HCT116 (cell line): ENCODE data around the gene SLC2A5. TPM values are rescaled to one million over a fixed set of nuclear protein-coding genes. Genes with fewer than 3 reads are reported as not detected.

ENCODE experiments used
- ATAC-seq: fragments of 200-7000 bp; cut with Tn5 transposase; 2 replicates; pipeline ENCODE4 v1.9.1; 2020; ENCODE audit warnings: mild to moderate bottlenecking, moderate library complexity
- BruUV-seq: library from RNA; stranded (reverse); fragments of 400-500 nt; replicated peaks from 2 replicates; lab custom pipeline; 2021; lab: Mats Ljungman, UMichigan
- CTCF ChIA-PET: fragments of 300-600 bp; sonication (Branson Sonifier 250); formaldehyde crosslinking; loops from one replicate; lab custom pipeline; 2021; ENCODE audit warnings: antibody characterized with exemption; lab: Charles Lee
- POLR2A ChIA-PET: fragments of 300-600, 350-600 bp; sonication (Branson Sonifier 250); formaldehyde crosslinking; loops from one replicate; lab custom pipeline; 2021; ENCODE audit warnings: antibody characterized with exemption; lab: Charles Lee
- RAD21 ChIA-PET, 2 experiments: fragments of 300-600 bp; sonication (Branson Sonifier 250); formaldehyde crosslinking; loops; one replicate each; lab custom pipeline; 2023; ENCODE audit warnings: low total read pairs in 2 of 2; ENCODE audit not compliant: uncharacterized antibody in 2 of 2, unreplicated experiment in 2 of 2, low non-redundant PET in 1 of 2; lab: Charles Lee
- DNase-seq: peaks from one replicate; pipeline ENCODE4 v3.0.0-alpha.2; 2010; ENCODE audit warnings: low read depth, low spot score
- H2AFZ ChIP-seq: fragments of 200-600 bp; shearing (Covaris generic), sonication (generic); 2 replicates; pipeline ENCODE4 v1.6.1; 2017; ENCODE audit warnings: low read depth, mixed run types, mixed read lengths, antibody characterized with exemption, low read length; ENCODE audit not compliant: poor library complexity, severe bottlenecking
- H3K27ac ChIP-seq: 2 replicates; pipeline ENCODE4 v1.5.1; 2012; ENCODE audit warnings: low read depth, low read length
- H3K27me3 ChIP-seq: fragments of 200-600 bp; sonication (generic); 2 replicates; pipeline ENCODE4 v1.6.1; 2016; ENCODE audit warnings: mixed run types, low read length, mixed read lengths; ENCODE audit not compliant: insufficient read depth
- H3K36me3 ChIP-seq, 2 experiments: fragments of 200-500 bp in 1 of 2; fragments of 200-600 bp in 1 of 2; sonication (Bioruptor generic) in 1 of 2; sonication (generic) in 1 of 2; 2 replicates each; pipeline versions ENCODE4 v1.5.1 to v1.6.1; 2014 to 2016; ENCODE audit warnings: low read length in 2 of 2, inconsistent platforms in 1 of 2, mixed read lengths in 1 of 2, mixed run types in 1 of 2; ENCODE audit not compliant: insufficient read depth in 2 of 2, control insufficient read depth in 1 of 2
- H3K4me1 ChIP-seq, 2 experiments: fragments of 200-600 bp in 1 of 2; sonication (generic) in 1 of 2; 2 replicates each; pipeline versions ENCODE4 v1.5.1 to v1.6.1; 2012 to 2017; ENCODE audit warnings: low read length in 2 of 2, inconsistent platforms in 1 of 2, mild to moderate bottlenecking in 1 of 2, mixed read lengths in 1 of 2, mixed run types in 1 of 2, moderate library complexity in 1 of 2; ENCODE audit not compliant: insufficient read depth in 2 of 2, control insufficient read depth in 1 of 2
- H3K4me2 ChIP-seq: fragments of 200-600 bp; sonication (generic); 2 replicates; pipeline ENCODE4 v1.6.1; 2017; ENCODE audit warnings: mixed run types, low read length, mixed read lengths
- H3K4me3 ChIP-seq, 2 experiments: fragments of 200-600 bp in 1 of 2; sonication (generic) in 1 of 2; replicated peaks in 1 of 2; 2 replicates each; pipeline ENCODE4 v1.5.1; 2011 to 2016; ENCODE audit warnings: low read length in 2 of 2, control low read depth in 1 of 2, low read depth in 1 of 2, mild to moderate bottlenecking in 1 of 2, mixed read lengths in 1 of 2, mixed run types in 1 of 2
- H3K79me2 ChIP-seq: fragments of 200-600 bp; sonication (generic); 2 replicates; pipeline ENCODE4 v1.6.1; 2017; ENCODE audit warnings: mild to moderate bottlenecking, mixed run types, low read length, moderate library complexity, mixed read lengths; ENCODE audit not compliant: insufficient read depth
- H3K9ac ChIP-seq: fragments of 200-600 bp; sonication (generic); 2 replicates; pipeline ENCODE4 v1.6.1; 2016; ENCODE audit warnings: low read length, mixed read lengths
- H3K9me2 ChIP-seq: fragments of 200-600 bp; sonication (generic), shearing (Covaris generic); 2 replicates; pipeline ENCODE4 v1.6.1; 2017; ENCODE audit warnings: mixed run types, mild to moderate bottlenecking, moderate library complexity; ENCODE audit not compliant: insufficient read depth
- H3K9me3 ChIP-seq, 2 experiments: fragments of 200-500 bp in 1 of 2; fragments of 200-600 bp in 1 of 2; sonication (Bioruptor generic) in 1 of 2; sonication (generic) in 1 of 2; 2 replicates each; pipeline ENCODE4 v1.6.1; 2014 to 2017; ENCODE audit warnings: low read length in 2 of 2, mixed read lengths in 2 of 2, inconsistent platforms in 1 of 2, low read depth in 1 of 2, mild to moderate bottlenecking in 1 of 2, mixed run types in 1 of 2, moderate library complexity in 1 of 2; ENCODE audit not compliant: control insufficient read depth in 1 of 2, insufficient read depth in 1 of 2
- H4K20me1 ChIP-seq: fragments of 200-600 bp; sonication (generic), shearing (Covaris generic); 2 replicates; pipeline ENCODE4 v1.6.1; 2017; ENCODE audit warnings: mixed run types, mild to moderate bottlenecking, moderate library complexity; ENCODE audit not compliant: insufficient read depth
- CEBPB ChIP-seq: IDR thresholded peaks from 2 replicates; pipeline ENCODE4 v1.6.1; 2012; ENCODE audit warnings: low read depth
- EGR1 ChIP-seq: IDR thresholded peaks from 2 replicates; pipeline ENCODE4 v1.6.1; 2012; ENCODE audit warnings: low read depth
- ELF1 ChIP-seq: IDR thresholded peaks from 2 replicates; pipeline ENCODE4 v1.6.1; 2012; ENCODE audit warnings: low read depth, borderline replicate concordance
- EZH2phosphoT487 ChIP-seq: fragments of 200-600 bp; IDR thresholded peaks from 2 replicates; pipeline ENCODE4 v1.6.1; 2018; ENCODE audit warnings: antibody characterized with exemption, borderline replicate concordance
- FOSL1 ChIP-seq: IDR thresholded peaks from 2 replicates; pipeline ENCODE4 v1.6.1; 2012; ENCODE audit warnings: low read depth
- JUND ChIP-seq: IDR thresholded peaks from 2 replicates; pipeline ENCODE4 v1.6.1; 2012
- MAX ChIP-seq: IDR thresholded peaks from 2 replicates; pipeline ENCODE4 v1.6.1; 2012
- POLR2A ChIP-seq: IDR thresholded peaks from 2 replicates; pipeline ENCODE4 v1.7.0; 2011; ENCODE audit warnings: borderline replicate concordance; ENCODE audit not compliant: insufficient read depth, insufficient read length; ENCODE audit errors: extremely low read depth
- POLR2AphosphoS5 ChIP-seq: IDR thresholded peaks from 2 replicates; pipeline ENCODE4 v1.6.1; 2011; ENCODE audit warnings: mild to moderate bottlenecking, low read depth, low read length, moderate library complexity
- RAD21 ChIP-seq: IDR thresholded peaks from 2 replicates; pipeline ENCODE4 v1.6.1; 2012; ENCODE audit warnings: low read depth, mild to moderate bottlenecking
- REST ChIP-seq: IDR thresholded peaks from 2 replicates; pipeline ENCODE4 v1.6.1; 2012; ENCODE audit warnings: low read depth
- SIN3A ChIP-seq: IDR thresholded peaks from 2 replicates; pipeline ENCODE4 v1.6.1; 2012; ENCODE audit warnings: low read depth
- ZBTB33 ChIP-seq: IDR thresholded peaks from 2 replicates; pipeline ENCODE4 v1.6.1; 2011; ENCODE audit warnings: mild to moderate bottlenecking, low read length, moderate library complexity; ENCODE audit not compliant: insufficient replicate concordance; ENCODE audit errors: extremely low read depth
- ZFX ChIP-seq: fragments of 450-650 bp; IDR thresholded peaks from 2 replicates; pipeline ENCODE4 v1.6.1; 2017
- ZNF274 ChIP-seq: fragments of 200-500 bp; sonication (Bioruptor generic); IDR thresholded peaks from 2 replicates; pipeline ENCODE4 v1.6.1; 2014; ENCODE audit warnings: mild to moderate bottlenecking, low read depth, low read length, inconsistent platforms
- intact Hi-C: fragments of 100-400 bp; cut with micrococcal nuclease; formaldehyde crosslinking; loops from 2 replicates; pipeline ENCODE4 v1.10.0; 2022
- total RNA-seq: library from RNA; stranded (reverse); gene quantifications from one replicate; pipeline ENCODE4 v1.2.1, GENCODE V29; 2021; ENCODE audit not compliant: unreplicated experiment

Gene SLC2A5
- total RNA-seq, 1 experiment from 2014 or later = not detected

GRCh38 chr1:9048551-9048950, 20.9 kb downstream of the SLC2A5 start:
- Histone ChIP-seq H3K4me1 (no peaks in the 10 kb centered on the region; a peak in 1 of 4 replicates), H3K27ac (no peak overlapping the region), H3K79me2 (no peaks in the 10 kb centered on the region), H3K36me3 (no peaks in the 10 kb centered on the region), H3K9ac (no peak overlapping the region), H3K4me3 (no peak overlapping the region), H3K9me3 (no peaks in the 10 kb centered on the region), H4K20me1 (no peaks in the 10 kb centered on the region), H3K27me3 (no peaks in the 10 kb centered on the region), H3K4me2 (no peak overlapping the region), H3K9me2 (no peaks in the 10 kb centered on the region), H2AFZ (no peak overlapping the region)
- BruUV-seq = no TSS peak
- intact Hi-C loops = no loop called here
- ChIA-PET CTCF (interaction anchor here (1.3 kb wide), 1 partner anchor 44 kb away, joined by 3 read pairs; no protein-coding TSS in a partner anchor), RAD21 (no interaction called here), POLR2A (interaction anchor here (0.6 kb wide), 1 partner anchor 44 kb away, joined by 3 read pairs; no protein-coding TSS in a partner anchor)
- TF ChIP-seq EZH2phosphoT487 (no peak), CEBPB (no peak), EGR1 (no peak), MAX (no peak), POLR2A (no peak), JUND (no peak), ZFX (no peak)
- DNase-seq = no peak
- ATAC-seq = no peak

GRCh38 chr1:9047019-9047418, 22.4 kb downstream of the SLC2A5 start:
- H2AFZ ChIP-seq = no peak overlapping the region
- no peaks in the 10 kb centered on the region for H3K9me2 ChIP-seq
- no peak overlapping the region for H3K27ac ChIP-seq
- no TSS peak for BruUV-seq
- intact Hi-C loops = no loop called here
- no peaks in the 10 kb centered on the region for H3K27me3 ChIP-seq
- no peaks in the 10 kb centered on the region for H4K20me1 ChIP-seq
- no peaks in the 10 kb centered on the region for H3K36me3 ChIP-seq
- ChIA-PET POLR2A (no interaction called here), CTCF (no interaction called here), RAD21 (no interaction called here)
- no peaks in the 10 kb centered on the region; a peak in 1 of 4 replicates for H3K4me1 ChIP-seq
- no peaks in the 10 kb centered on the region for H3K79me2 ChIP-seq
- H3K9me3 ChIP-seq = no peaks in the 10 kb centered on the region
- DNase-seq (no peak), ATAC-seq (no peak)
- H3K4me3 ChIP-seq = no peak overlapping the region
- H3K4me2 ChIP-seq = no peak overlapping the region
- no peak overlapping the region for H3K9ac ChIP-seq
- TF ChIP-seq FOSL1 = no peak
- no peak for TF ChIP-seq CEBPB
- TF ChIP-seq JUND = no peak
- no peak for TF ChIP-seq POLR2AphosphoS5
- no peak for TF ChIP-seq ZNF274
- TF ChIP-seq RAD21 = no peak
- no peak for TF ChIP-seq SIN3A
- TF ChIP-seq ELF1 = no peak
- TF ChIP-seq MAX = no peak
- no peak for TF ChIP-seq REST
- TF ChIP-seq ZBTB33 = no peak
